Lower lobe of right lung (tissue), 2 donors: ENCODE results near the gene STRIT1. TPM values are rescaled to one million over a fixed set of nuclear protein-coding genes. Genes with fewer than 3 reads are reported as not detected.

Experiments
- ATAC-seq, 2 donors: fragments of 200-7000 bp; cut with Tn5 transposase; one replicate each; pipeline ENCODE4 v1.9.1; 2020 to 2022; ENCODE audit warnings: mild to moderate bottlenecking in 2 of 2, moderate library complexity in 2 of 2
- DNase-seq: peaks from one replicate; pipeline ENCODE4 v3.0.0-alpha.2; 2020
- H3K27ac ChIP-seq: fragments of 200-600 bp; one replicate; pipeline ENCODE4 v1.8.0; 2022
- H3K27me3 ChIP-seq: fragments of 200-600 bp; one replicate; pipeline ENCODE4 v1.8.0; 2022; ENCODE audit warnings: low read depth
- H3K36me3 ChIP-seq: fragments of 200-600 bp; one replicate; pipeline ENCODE4 v1.8.0; 2022; ENCODE audit warnings: mild to moderate bottlenecking
- H3K4me1 ChIP-seq: fragments of 200-600 bp; one replicate; pipeline ENCODE4 v1.8.0; 2022
- H3K4me3 ChIP-seq: fragments of 200-600 bp; one replicate; pipeline ENCODE4 v1.8.0; 2022; ENCODE audit warnings: mild to moderate bottlenecking
- H3K9me3 ChIP-seq: fragments of 200-600 bp; one replicate; pipeline ENCODE4 v1.8.0; 2022
- CTCF ChIP-seq: fragments of 200-600 bp; IDR thresholded peaks from one replicate; pipeline ENCODE4 v1.8.0; 2022; ENCODE audit warnings: antibody characterized with exemption, mild to moderate bottlenecking
- intact Hi-C: fragments of 100-400 bp; cut with DNase I; formaldehyde crosslinking; loops from one replicate; pipeline ENCODE4 v1.11.0; 2022
- total RNA-seq: library from RNA; stranded (reverse); fragmentation: NEBNext Ultra II Directional; extraction: Animal tissue kit (Norgen Biotek cat#: 25700); gene quantifications from one replicate; pipeline ENCODE4 v1.2.1, GENCODE V29; 2021
- donor health status: DM: no; HTN: yes; CAD: no; lungs with severe emphysema.

STRIT1 gene
- total RNA-seq, 1 donor from 2014 or later = not detected

DNA sequence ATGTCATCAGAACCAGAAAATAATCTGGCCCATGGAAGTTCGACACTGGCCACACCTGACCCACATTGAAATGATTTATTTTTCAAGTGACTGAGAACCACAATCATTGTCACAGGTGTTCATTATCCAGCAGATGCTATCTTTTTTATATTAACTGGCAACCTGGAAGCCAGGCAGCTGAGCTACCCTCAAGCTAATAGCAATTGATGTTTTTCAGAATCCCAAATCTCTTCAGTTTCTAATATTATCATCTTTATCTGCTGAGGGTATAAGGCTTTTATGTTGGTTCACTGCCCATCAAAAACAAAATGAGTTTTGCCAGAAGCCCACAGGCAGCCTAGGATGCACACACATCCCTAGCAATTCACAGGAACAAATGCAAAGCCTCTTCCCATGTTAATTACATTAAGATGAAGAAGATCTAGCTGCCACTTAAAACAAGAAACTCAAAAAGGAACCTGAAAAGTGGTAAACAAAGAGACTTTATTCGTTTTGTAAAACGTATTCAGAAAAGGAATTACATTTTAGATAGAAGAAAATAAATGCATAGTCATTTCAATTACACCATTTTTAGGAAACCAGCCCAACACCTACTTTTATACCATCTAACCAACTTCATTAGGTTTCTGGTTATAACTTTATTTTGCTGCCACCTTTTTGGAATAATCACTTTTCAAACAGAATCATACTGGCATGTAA, 40.9 kb upstream of the STRIT1 start:
- H3K36me3 ChIP-seq = no peaks in the 10 kb centered on the region
- no peaks in the 10 kb centered on the region for H3K9me3 ChIP-seq
- H3K27me3 ChIP-seq = no peaks in the 10 kb centered on the region
- H3K27ac ChIP-seq = no peak overlapping the region
- ATAC-seq (no peak), DNase-seq (no peak)
- H3K4me1 ChIP-seq = no peaks in the 10 kb centered on the region
- TF ChIP-seq CTCF = no peak
- intact Hi-C loops = no loop called here
- H3K4me3 ChIP-seq = no peak overlapping the region

- intact Hi-C loops = no loop called here
- no peaks in the 10 kb centered on the region for H3K9me3 ChIP-seq
These were observed 39.2 kb upstream of the STRIT1 start for GRCh38 chr3:155332716-155333115.

GRCh38 chr3:155331078-155331477, 37.6 kb upstream of the STRIT1 start:
- intact Hi-C loops = no loop called here
- Histone ChIP-seq H3K4me1 (no peaks in the 10 kb centered on the region), H3K27me3 (no peaks in the 10 kb centered on the region), H3K36me3 (no peaks in the 10 kb centered on the region), H3K9me3 (no peaks in the 10 kb centered on the region), H3K27ac (no peak overlapping the region), H3K4me3 (no peak overlapping the region)
- no peak for TF ChIP-seq CTCF
- DNase-seq (no peak), ATAC-seq (no peak)

More at GRCh38 chr3:155332716-155333115, 39.2 kb upstream of the STRIT1 start:
- Histone ChIP-seq H3K27me3 (no peaks in the 10 kb centered on the region), H3K4me1 (no peaks in the 10 kb centered on the region), H3K27ac (no peak overlapping the region), H3K4me3 (no peak overlapping the region), H3K36me3 (no peaks in the 10 kb centered on the region)
- TF ChIP-seq CTCF = no peak
- DNase-seq (no peak), ATAC-seq (no peak)

- DNase-seq (no peak), ATAC-seq (no peak)
- intact Hi-C loops = no loop called here
- Histone ChIP-seq H3K4me3 (no peak overlapping the region), H3K4me1 (no peaks in the 10 kb centered on the region), H3K36me3 (no peaks in the 10 kb centered on the region), H3K9me3 (no peaks in the 10 kb centered on the region), H3K27me3 (no peaks in the 10 kb centered on the region), H3K27ac (no peak overlapping the region)
- no peak for TF ChIP-seq CTCF
These were observed 36.9 kb upstream of the STRIT1 start for GRCh38 chr3:155330370-155330769.

GRCh38 chr3:155329513-155330048, 36.1 kb upstream of the STRIT1 start:
- intact Hi-C loops = loop anchor here (10.0 kb wide), 1 partner anchor 565 kb away; no protein-coding TSS in a partner anchor

More at GRCh38 chr3:155329513-155330048, 36.1 kb upstream of the STRIT1 start:
- DNase-seq (no peak), ATAC-seq (no peak)
- Histone ChIP-seq H3K4me1 (no peaks in the 10 kb centered on the region), H3K9me3 (no peaks in the 10 kb centered on the region), H3K4me3 (no peak overlapping the region), H3K27me3 (no peaks in the 10 kb centered on the region), H3K27ac (no peak overlapping the region), H3K36me3 (no peaks in the 10 kb centered on the region)
- TF ChIP-seq CTCF = no peak
